Peyer's patch (tissue), 4 donors: ENCODE results near the gene REPS1.

ENCODE experiments used
- CTCF ChIP-seq, 6 experiments: fragments of 450-650 bp in 4 of 6; fragments of 200-600 bp in 2 of 6; sonication (generic) in 1 of 6; IDR thresholded peaks; one replicate each; pipeline ENCODE4 v1.5.1; 2017 to 2019; ENCODE audit warnings: antibody characterized with exemption in 6 of 6, mild to moderate bottlenecking in 3 of 6, moderate library complexity in 1 of 6
- POLR2A ChIP-seq, 2 donors: fragments of 450-650 bp; IDR thresholded peaks; one replicate each; pipeline ENCODE4 v1.5.1; 2017; ENCODE audit warnings: antibody characterized with exemption in 2 of 2, mild to moderate bottlenecking in 2 of 2, moderate library complexity in 2 of 2

- no peak for TF ChIP-seq POLR2A (IDR thresholded peaks at IDR 0.05)
- no peak for TF ChIP-seq CTCF (IDR thresholded peaks at IDR 0.05)
Observed at GRCh38 chr6:138864343-138864890, 123.6 kb downstream of the REPS1 start.
